Tibial nerve (tissue), 3 donors: Measurements from ENCODE around the gene SRD5A3.

Source experiments
- POLR2A ChIP-seq, 2 donors: fragments of 450-650 bp; IDR thresholded peaks; one replicate each; pipeline ENCODE4 v1.6.1; 2017; ENCODE audit warnings: antibody characterized with exemption in 2 of 2, mild to moderate bottlenecking in 2 of 2, moderate library complexity in 2 of 2
- TF ChIP-seq, protein P1 (sequence below), 5 experiments: fragments of 200-600 bp in 3 of 5; fragments of 450-650 bp in 2 of 5; sonication (generic) in 3 of 5; IDR thresholded peaks; one replicate each; pipeline ENCODE4 v1.5.1; 2016 to 2019; ENCODE audit warnings: antibody characterized with exemption in 5 of 5, mild to moderate bottlenecking in 3 of 5, moderate library complexity in 2 of 5

DNA sequence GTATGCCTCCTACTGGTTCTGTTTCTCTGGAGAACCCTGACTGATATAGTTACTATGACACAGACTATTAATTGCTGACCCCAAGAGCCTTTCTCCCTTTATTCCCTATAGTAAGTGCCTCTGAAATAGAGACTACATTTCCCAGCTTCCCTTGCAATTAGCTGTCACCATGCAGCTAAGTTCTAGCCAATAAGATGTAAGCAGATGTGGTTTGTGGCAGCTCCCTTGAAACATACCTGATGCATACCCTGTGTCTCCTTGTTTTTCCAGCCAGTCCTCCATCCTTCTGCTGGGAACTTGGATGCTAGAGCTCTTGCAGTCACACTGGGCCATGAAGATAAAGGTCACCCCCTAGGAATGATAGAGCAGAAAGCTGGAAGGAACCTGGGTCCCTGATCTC is 40.0 kb downstream of the SRD5A3 start:
- TF ChIP-seq, protein P1, sequence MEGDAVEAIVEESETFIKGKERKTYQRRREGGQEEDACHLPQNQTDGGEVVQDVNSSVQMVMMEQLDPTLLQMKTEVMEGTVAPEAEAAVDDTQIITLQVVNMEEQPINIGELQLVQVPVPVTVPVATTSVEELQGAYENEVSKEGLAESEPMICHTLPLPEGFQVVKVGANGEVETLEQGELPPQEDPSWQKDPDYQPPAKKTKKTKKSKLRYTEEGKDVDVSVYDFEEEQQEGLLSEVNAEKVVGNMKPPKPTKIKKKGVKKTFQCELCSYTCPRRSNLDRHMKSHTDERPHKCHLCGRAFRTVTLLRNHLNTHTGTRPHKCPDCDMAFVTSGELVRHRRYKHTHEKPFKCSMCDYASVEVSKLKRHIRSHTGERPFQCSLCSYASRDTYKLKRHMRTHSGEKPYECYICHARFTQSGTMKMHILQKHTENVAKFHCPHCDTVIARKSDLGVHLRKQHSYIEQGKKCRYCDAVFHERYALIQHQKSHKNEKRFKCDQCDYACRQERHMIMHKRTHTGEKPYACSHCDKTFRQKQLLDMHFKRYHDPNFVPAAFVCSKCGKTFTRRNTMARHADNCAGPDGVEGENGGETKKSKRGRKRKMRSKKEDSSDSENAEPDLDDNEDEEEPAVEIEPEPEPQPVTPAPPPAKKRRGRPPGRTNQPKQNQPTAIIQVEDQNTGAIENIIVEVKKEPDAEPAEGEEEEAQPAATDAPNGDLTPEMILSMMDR (IDR thresholded peaks at IDR 0.05): no peak
- TF ChIP-seq POLR2A (IDR thresholded peaks at IDR 0.05): no peak
